ENCODE data around the gene ERICH4. TPM values are rescaled to one million over a fixed set of nuclear protein-coding genes. Genes with fewer than 3 reads are reported as not detected.
"Not testable (repeated sequence)": the region's sequence is repeated elsewhere in the genome, so short reads cannot be mapped to it uniquely, and the experiment has no call there.

The ERICH4 gene
- polyA plus RNA-seq, 3 donors = 4.2 to 7.2 (median 6.2) TPM

DNA sequence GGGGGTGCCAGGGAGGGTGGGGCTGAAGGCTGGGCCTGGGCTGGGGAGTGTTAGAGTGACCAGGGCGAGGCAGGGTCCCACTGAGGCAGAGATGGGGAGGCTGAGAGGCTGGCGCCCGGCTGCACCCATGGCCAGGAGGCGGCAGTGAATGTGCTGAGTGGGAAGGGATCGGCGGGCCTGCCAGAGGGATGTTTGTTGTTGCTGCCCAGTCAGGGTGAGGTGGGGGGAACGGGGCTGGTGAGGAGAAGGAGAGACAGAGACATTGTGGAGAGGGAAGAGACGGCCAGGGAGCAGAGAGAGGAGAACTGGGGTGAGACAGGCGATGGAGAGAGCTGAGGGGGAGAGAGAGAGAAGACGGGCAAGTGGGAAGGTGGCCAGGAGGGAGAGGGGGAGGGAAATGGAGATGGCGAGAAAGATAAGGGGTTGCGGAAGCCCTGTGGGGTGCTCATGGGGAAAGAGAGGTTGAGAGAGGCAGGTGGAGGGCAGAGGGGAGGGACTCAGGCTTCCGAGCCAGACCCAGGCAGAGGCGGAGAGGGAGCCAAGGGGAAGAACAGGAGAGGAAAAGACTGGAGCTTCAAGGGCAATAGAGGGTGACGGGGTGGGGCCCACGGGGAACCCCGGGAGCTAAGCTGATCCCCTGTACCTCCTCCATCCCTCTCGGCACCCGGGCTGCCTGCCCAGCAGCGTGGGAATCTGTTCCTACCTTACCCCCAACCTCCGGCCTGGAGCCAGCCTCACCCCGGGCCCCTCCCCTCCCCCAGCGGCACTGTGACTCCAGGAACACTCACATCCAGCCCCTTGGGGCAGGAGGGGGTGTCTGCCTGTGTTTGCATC is 15.1 kb upstream of the ERICH4 start:
- DNase-seq (ENCODE audit: extremely low read depth in 1 of 11, low read depth in 9 of 11, low spot score in 4 of 11) = no peak

DNA sequence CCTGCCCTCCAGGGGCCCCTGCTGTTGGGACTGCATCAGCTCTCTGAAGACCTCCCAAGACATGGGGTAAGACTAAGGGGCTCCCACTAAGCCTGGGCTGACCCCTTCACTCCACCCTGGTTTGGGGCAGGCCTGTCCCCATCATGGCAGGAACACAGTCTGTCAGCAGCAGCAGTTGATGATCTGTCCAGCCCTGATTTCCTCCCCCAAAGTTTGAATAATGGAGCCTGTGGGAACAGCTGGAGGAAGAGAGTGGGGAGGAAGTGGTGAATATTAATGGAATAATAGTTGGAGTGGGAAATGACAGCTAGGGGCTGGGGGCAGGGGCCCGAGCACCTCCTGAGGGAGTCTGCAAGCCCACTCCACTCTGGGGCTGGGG is 14.5 kb upstream of the ERICH4 start:
- DNase-seq (ENCODE audit: extremely low read depth in 1 of 11, low read depth in 9 of 11, low spot score in 4 of 11) = no peak

DNA sequence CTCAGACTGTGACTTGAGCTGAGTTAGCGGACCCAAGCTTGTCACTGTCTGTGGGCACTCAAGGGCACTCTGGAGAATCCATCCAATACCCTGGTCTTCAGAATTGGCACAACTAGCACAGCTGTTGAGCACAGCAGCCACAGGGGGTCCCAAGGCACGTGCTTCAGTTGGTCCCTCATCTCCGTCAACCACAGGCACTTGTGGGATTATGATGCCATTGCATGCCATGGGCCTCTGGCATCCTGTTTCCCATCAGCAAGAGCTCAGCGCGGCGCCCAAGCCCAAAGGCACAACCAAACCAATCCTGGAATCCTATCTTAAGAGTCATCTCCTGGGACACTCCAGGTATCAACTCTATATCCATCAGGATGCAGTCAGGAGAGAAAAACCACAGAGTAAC is 12.0 kb upstream of the ERICH4 start:
- no peak for DNase-seq (ENCODE audit: extremely low read depth in 1 of 11, low read depth in 9 of 11, low spot score in 4 of 11)

DNA sequence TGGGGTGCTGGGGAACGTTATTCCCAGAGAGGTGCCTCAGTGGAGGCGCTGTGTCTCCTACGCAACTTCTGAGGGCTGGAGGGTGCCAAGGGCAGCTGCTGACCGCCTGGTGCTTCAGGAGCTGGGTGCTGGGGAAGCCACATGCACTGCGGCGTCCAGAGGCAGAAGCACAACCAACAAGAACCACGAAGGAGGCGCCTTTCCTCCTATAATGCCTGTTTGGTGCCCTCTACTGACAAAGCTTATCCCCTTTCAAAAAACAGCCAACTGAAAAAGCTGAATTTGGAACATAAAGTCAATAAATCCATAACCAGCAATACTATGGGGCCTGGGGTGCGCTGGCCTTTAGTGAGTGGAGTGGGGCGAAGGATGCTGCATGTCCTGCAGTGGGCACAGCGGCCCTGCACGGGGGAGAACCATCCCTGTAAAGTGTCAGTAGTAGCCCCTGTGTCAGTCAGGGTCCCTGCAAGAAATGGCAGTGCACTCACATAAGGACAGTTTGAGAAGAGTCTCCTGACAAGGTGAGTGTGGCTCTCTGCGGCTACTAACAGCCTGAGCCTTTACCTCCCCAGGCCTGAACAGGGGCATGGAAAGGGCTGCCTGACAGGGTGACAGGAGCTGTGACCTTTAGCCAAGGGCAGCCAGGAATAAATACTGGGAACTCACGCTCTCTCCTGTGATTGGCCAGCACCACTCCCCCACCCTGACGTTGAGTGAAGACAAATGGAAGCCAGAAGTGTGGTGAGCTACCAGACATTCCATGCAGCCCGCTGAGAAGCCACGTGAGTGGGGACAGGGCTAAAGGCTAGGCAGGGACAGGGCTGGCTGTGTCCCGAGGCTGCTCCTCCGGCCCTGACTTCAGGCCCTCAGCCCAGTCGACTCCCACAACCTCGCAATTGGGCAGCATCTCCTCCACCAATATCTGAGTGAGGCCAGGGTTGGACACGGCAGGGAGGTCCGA is 11.2 kb upstream of the ERICH4 start:
- DNase-seq (ENCODE audit: extremely low read depth in 1 of 11, low read depth in 9 of 11, low spot score in 4 of 11) = no peak

DNA sequence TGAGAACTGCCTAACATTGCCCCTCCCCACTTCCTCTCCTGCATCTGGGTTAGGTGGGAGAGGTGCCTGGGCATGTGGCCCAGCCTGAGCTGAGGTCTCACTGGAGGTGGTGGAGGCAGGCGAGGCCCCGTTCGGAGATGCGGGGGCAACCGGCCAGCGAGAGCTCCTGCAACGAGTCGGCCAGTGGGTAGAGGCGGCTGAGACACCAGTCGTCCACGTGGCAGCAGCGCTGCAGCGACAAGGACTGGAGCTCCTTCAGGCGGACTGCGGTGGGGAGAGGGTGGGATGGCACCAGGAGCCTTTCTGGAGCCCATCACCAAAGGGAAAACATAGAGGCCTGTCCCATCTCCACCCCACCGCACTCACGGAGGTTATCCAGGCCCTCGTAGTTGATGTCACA is 9.8 kb upstream of the ERICH4 start:
- no peak for DNase-seq (ENCODE audit: extremely low read depth in 1 of 11, low read depth in 9 of 11, low spot score in 4 of 11)

DNA sequence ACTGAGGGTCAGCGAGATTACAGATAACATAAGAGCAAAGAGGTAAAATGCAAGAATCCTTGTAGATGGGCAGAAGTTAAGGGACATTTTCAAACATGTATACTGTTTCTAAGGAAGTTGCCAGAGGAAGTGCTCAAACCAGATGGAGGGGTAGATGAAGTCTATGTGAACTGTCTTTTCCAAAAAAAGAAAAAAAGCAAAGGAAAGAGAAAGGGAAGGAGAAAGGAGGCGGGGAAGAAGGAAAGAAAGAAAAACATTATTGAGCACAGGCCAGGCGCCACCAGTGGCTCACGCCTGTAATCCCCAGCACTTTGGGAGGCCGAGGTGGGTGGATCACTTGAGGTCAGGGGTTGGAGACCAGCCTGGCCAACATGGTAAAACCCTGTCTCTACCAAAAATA is 8.5 kb upstream of the ERICH4 start:
- DNase-seq (ENCODE audit: extremely low read depth in 1 of 11, low read depth in 9 of 11, low spot score in 4 of 11) = no peak

DNA sequence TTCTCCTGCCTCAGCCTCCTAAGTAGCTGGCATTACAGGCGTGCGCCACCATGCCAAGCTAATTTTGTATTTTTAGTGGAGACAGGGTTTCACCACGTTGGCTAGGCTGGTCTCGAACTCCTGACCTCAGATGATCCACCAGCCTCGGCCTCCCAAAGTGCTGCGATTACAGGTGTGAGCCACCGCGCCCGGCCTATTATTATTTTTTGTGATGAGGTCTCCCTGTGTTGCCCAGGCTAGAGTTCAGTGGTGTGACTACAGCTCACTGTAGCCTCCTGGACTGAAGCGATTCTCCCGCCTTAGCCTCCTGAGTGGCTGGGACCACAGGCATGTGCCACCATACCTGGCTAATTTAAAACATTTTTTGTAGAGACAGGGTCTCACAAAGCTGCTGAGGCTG is 7.6 kb upstream of the ERICH4 start:
- DNase-seq (ENCODE audit: extremely low read depth in 1 of 11, low read depth in 9 of 11, low spot score in 4 of 11) = not testable (repeated sequence)

DNA sequence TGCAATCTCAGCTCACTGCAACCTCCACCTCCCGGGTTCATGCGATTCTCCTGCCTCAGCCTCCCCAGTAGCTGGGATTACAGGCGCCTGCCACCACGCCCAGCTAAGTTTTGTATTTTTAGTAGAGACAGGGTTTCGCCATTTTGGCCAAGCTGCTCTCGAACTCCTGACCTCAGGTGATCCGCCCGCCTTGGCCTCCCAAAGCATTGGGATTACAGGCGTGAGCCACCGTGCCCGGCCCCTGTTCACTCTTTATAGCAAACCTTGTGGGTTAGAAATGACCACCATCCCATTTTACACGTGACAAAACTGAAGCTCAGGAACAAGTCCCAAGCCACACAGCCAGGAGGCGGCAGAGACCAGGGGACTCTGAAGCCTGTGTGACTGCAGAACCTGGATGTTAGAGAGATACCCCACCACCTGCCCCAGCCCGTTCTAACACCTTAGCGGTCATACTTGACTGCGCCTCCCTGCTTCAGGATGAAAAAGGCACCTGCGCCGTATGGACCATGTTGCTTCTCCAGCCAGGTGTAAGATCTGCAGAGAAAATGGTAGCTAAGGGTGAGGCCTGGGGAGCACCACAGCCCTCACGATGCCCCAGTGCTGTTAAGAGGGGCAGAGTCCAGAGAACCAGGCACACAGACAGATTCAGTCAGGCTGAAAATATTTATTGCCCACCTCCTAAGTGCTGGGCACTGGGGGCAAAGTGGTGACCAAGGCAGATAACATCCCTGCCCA is 6.9 kb upstream of the ERICH4 start:
- no peak for DNase-seq (ENCODE audit: extremely low read depth in 1 of 11, low read depth in 9 of 11, low spot score in 4 of 11)

DNA sequence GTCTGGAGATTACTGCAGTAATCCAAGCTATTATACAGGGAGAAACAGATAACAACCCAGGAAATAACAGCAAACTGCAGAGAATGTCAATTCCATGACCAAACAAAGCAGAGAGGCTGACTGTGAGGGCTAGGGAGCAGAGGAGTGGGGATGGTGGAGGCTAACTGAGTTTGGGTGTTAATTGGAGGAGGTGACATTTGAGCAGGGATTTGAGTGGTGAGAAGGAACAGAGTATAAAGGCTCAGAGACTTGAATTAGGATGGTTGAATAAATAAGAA is 6.3 kb upstream of the ERICH4 start:
- DNase-seq (ENCODE audit: extremely low read depth in 1 of 11, low read depth in 9 of 11, low spot score in 4 of 11) = no peak

DNA sequence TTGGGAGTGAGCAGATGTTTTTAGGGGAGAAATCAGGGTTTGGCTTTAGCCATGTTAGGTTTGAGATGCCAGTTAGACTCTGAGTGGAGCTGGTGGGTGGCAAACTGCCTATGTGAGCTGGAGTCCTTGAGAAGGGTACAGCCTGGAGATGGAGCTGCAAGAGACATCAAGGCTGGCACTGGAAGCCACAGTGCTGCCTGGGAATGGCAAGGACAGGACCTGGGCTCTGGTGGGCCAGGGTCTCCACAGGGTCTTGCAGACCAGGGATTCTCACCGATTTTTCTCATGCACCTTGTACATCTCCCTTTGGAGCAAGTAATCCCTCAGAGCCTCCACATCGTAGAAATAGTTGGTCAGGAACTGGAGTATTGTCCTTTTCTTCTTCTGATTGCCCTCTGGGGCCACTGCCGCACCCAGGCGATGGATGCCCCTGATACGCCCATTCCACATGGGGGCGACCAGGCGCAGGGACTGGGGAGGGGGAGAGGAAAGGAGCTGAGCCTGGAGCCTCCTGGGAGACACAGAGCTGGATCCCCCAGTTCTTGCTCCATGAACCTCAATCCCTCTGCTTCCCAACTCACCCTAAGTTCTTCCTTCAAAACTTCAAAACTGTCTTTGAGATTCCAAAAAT is 4.9 kb upstream of the ERICH4 start:
- DNase-seq (ENCODE audit: extremely low read depth in 1 of 11, low read depth in 9 of 11, low spot score in 4 of 11) = no peak

DNA sequence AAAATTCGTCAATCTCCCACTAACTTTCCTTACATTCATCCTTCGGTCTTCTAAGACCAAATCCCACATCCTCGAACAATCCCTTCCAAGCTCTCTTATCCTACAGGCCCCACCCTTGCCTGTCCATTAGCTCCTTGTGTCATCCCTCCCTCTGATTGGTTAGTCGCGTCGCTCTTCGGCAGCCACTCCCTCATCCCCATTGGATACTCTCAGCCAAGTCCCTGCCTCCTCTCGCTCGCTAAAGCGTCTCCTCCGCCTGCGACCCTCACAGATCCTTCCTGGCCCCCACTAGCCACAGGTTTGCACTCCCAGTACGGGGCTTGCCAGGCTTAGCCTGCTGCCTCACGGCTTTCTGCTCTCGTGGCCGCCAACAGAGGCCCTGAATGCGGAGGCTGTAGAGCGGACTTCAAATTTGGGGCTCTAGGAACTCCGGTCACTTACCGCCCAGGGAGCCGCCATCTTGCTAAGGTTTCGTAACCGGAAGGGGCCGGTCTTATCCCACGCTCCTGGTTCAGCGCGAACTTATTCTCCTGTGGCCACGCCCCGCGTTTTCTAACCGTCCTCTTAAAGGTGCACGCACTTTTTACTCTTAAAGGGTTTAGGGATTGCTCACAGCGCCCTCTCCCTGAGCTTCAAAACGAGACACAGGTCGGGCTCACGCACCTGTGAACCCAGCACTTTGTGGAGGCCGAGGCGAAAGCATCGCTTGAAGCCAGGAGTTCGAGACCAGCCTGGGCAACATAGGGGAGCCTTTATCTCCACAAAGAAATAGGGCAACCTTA is 3.3 kb upstream of the ERICH4 start, which contains the start of gene DMAC2:
DMAC2 (minus strand) TSS at position 472 of the 782 bp plus-strand sequence; CDS start at position 459, 13 bp downstream.
- peak; percentile 90 to 98 (median 95) for DNase-seq (ENCODE audit: extremely low read depth in 1 of 11, low read depth in 9 of 11, low spot score in 4 of 11)

DNA sequence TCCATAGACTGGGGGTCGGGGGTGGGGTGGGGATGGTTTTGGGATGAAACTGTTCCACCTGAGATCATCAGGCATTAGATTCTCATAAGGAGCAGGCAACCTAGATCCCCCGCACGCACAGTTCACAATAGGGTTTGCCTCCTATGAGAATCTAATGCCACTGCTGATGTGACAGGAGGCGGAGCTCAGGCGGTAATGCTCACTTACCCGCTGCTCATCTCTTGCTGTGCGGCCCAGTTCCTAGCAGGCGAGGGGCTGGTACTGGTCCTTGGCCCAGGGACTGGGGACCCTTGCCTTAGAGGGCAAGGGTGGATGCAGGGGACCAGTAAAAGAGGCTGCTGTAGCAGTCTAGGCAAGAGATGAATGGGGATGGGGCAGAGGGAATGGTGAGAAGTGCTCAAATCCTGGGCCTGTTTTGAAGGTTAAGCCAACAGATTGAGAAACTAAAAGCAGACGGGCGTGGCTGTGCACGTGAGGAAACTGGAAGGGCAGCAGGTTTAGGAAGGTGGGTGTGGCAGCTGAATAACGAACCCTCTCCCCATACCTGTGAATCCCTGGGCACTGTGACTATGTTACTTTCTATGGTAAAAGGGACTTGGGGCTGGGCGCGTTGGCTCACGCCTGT is 1.5 kb upstream of the ERICH4 start:
- no peak for DNase-seq (ENCODE audit: extremely low read depth in 1 of 11, low read depth in 9 of 11, low spot score in 4 of 11)

DNA sequence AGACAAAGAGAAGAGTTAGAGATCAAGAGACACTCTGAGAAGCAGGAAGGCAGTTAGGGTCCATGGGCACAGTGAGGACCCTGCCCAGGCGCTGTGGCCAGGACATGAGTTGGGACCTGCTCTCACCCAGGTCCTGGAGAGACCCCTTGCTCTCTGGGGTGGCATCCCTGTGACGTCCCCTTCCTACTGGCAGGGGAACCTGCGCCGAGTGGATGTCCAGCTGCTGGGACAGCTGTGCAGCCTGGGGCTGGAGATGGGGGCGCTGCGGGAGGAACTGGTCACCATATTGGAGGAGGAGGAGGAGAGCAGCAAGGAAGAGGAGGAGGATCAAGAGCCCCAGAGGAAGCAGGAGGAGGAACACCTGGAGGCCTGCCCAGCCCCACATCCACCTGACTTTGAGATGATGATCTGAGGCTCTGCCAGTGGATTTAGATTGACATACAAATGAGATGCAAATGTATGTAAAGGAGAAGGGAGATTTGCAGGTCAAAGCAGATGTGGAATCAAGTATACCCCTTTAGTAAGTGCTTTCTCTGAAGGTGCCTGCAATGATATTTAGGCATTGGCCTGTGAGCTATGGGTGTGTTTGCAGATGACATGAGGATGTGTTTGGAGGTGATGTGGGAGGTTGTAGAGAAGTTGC is 978 bp downstream of the ERICH4 start:
- no peak for DNase-seq (ENCODE audit: extremely low read depth in 1 of 11, low read depth in 9 of 11, low spot score in 4 of 11)

DNA sequence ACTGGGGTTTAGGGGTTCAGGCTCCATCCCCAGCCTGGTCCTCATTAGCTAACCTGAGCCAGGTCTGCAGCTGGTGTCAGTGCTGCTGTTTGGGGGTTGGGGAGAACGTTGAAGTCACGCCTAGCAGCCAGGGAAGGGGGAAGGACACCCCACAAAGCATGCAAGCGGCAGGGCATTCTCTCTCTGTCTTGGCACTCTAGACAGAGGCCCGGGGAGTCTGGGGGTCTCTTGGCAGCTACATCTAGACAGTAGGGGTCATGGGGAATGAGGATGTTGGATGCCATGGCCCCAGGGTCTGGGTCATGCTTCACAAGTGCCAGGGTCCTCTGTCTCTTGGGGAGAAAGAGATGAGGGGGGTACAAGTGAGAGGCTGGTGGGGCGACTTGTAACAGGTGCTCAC is 2.6 kb downstream of the ERICH4 start:
- DNase-seq (ENCODE audit: extremely low read depth in 1 of 11, low read depth in 9 of 11, low spot score in 4 of 11) = no peak

DNA sequence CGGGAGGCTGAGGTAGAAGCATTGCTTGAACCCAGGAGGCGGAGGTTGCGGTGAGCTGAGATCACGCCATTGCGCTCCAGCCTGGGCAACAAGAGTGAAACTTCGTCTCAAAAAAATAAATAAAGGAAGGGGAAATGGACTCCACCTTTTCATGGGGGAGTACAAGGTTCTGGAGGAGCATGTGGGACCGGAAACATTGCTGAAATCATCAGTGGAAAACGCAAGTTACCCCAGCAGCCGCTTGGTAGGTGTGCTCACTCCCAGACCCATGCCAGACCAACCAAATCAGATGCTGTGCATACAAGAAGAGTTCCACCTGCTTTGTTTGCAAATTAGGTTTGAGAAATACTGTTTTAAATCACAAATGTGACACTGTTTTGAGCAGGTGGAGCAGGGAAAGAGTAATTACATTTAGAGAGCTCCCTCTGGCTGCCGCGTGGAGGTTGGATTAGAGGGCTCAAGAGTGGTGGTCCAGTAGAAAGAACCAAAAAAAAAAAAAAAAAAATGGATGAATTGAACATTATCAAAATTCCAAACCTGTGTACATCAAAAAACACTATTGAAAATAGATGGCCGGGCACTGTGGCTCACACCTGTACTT is 4.9 kb downstream of the ERICH4 start:
- no peak for DNase-seq (ENCODE audit: extremely low read depth in 1 of 11, low read depth in 9 of 11, low spot score in 4 of 11)

DNA sequence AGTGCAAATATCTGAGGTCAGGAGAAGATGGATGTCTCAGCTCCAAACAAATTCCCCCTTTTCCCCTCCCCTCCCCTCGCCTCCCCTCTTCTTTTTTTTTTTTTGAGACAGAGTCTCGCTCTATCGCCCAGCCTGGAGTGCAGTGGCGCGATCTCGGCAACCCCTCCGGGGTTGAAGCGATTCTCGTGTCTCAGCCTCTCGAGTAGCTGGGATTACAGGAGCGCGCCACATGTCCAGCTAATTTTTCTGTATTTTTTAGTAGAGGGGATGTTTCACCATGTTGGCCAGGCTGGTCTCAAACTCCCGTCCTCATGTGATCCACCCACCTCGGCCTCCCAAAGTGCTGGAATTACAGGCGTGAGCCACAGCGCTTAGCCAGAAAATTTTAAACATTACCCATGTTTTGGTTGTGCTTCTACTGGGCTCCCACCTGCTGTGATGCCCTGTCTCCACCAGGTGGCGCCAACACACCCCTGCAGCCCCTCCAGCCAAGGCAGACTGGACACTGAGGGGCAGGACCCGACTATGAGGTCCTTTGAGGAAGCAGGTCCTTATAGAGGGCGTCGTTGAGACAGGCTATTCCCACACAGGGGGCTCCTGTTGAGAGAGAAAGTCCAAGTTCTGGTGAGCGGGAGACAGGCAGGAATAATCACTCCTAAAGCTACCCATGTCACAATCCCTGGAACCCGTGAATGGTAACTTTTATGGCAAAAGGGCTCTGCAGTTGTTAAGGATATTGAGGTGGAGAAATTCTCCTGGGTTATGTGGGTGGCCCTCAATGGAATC is 6.3 kb downstream of the ERICH4 start:
- DNase-seq (ENCODE audit: extremely low read depth in 1 of 11, low read depth in 9 of 11, low spot score in 4 of 11) = peak in 10 of 11 donors; percentile 46 to 60 (median 54)

DNA sequence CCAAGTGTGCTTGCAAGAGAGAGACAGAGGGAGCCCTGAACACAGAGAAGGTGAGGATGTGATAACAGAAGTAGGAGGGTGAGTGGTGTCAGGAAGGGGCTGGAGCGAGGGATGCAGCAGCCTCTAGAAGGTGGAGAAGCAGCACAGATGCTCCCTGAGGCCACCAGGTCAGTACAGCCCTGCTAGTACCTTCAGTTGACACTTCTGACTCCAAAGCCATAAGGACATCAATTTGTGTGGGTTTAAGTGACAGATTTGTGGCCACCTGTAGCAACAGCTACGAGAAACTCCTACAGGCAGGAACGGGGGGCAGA is 6.9 kb downstream of the ERICH4 start:
- DNase-seq (ENCODE audit: extremely low read depth in 1 of 11, low read depth in 9 of 11, low spot score in 4 of 11) = no peak
